NK-92 treated with Interleukin-12 subunit alpha and Interleukin-12 subunit beta, amount 100 ng/mL, for 24 hours (cell line): ENCODE data around the gene ACTRT3.

Source experiments
- DNase-seq: peaks from one replicate; lab custom pipeline; 2025; lab: John Stamatoyannopoulos, UW

ACTRT3 gene

GRCh38 chr3:169769287-169770181 lies at the start of gene ACTRT3:
Gene ACTRT3 (minus strand): TSS chr3:169769561. CDS start chr3:169769520, 41 bp downstream.
- no peak for DNase-seq

GRCh38 chr3:169818316-169818715 lies 49.0 kb upstream of the ACTRT3 start:
- no peak for DNase-seq

DNA sequence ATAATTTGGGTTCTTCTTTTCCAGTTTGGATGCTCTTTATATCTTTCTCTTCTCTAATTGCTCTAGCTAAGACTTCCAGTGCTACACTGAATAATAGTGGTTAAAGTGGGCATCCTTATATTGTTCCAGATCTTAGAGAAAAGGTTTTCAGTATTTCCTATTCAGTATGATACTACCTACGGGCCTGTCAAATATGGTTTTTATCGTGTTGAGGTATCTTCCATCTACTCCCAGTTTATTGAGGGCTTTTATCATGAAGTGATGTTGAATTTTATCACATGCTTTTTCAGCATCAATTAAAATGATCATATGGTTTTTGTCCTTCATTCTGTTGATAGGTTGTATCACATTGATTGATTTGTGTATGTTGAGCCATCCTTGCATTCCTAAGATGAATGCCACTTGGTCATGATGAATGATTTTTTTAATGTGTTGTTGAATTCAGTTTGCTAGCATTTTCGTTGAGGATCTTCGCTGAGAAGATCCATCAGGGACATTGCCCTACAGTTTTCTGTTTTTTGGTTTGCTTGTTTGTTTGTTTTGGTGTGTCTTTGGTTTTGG lies 46.3 kb upstream of the ACTRT3 start:
- no peak for DNase-seq

DNA sequence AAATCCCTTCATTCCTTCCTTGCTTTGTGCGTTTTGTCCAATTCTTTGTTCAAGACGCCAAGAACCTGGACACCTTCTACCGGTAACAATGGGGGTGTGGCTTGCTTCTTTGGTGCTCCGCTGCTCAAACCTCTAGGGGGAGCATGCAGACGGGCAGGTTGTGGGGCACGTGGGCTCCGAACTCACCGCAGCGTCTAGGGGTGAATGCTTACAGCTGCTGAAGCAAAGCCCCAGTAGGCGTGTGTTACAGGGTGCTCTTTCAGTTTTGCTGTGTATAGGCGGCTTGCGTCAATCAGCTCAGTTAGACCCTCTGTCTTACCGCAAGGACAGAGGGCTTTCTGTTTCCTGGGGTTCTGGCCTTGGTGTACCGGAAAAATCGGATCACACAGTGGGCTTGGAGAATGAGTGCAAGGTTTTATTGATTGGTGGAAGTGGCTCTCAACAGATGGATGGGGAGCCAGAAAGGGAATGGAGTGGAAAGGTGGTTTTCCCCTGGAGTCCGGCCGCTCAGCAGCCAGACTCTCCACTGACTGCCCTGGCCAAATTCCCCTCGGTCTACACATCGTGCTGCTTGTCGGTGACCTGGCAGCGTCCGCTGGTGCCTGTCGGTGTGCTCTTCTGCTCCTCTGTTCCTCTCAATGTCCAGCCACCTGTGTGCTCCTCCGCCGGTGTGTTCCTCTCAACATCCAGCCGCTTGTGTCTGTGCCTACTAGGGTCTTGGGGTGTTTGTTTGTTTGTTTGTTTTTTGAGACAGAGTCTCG lies 44.6 kb upstream of the ACTRT3 start:
- DNase-seq, result peak; percentile 44

DNA sequence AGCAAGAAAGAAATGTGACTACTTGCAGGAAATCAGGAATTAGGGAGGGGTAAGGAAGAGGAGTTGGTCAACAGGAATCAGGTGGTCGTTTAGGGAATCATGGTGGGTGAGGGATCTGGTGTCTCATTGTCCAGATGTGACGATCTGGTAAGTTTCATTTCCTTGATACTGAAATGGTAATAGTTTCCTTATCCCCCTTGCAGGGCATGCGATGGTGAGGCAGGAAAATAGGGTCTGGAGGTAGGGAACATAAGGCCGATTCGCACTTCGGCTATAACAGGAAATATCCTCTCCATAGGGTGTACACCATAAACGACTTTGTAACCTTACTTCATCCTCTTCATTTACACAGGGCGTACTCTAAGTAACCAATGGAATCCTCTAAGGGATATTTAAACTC lies 43.9 kb upstream of the ACTRT3 start:
- DNase-seq, result no peak

DNA sequence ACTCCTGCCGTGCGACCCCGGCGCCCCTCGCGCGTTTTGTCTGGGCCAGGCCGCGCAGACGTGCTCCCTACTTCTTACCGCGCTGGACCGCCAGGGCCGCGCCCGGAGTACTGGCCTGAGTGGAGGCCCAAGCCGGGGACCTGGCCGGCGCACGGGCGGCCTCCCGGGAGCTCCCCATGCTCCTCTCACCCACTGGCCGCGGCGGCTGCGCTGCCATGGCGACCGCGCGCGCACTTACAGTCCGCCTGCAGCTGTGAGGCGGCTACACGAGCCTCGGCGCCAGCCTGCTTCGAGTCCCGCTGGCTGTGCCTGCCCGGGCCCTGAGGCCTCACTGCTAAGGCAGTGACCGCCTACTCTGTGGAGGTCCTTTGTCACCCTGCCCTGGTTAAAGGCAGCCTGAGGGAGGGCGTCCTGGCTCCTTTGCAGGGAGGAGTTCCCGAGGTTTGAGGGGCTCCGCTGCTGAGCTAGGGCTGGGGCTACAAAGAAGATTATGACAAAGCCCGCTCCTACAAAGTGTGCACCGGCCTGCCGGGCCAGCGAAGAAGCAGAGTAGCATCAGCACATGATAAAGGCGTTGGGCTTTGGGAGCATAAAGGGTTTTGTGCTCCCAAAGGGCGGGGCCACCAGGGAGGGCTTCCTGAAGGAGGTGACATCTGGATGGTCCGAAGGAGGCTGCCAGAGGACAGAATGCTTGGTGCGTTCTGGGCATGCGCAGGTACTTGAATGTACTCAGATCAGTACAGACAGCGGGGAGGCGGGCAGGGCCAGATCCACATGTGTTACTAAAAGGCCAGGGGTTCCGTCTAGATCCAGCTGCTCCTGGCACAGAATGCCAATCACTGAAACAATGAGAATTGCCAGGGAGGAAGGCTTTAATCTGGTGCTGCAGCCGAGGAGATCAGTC lies 43.2 kb upstream of the ACTRT3 start, which contains the start of the genes LRRC34 and LRRIQ4:
LRRC34 (minus strand) TSS at position 573 of the 904 bp plus-strand sequence; CDS start at position 217, 356 bp downstream.
LRRIQ4 (plus strand) TSS at position 539 of the 904 bp plus-strand sequence. CDS start 9,052 bp downstream, outside the sequence.
- DNase-seq, result peak; percentile 74

GRCh38 chr3:169811631-169812331 lies 42.4 kb upstream of the ACTRT3 start:
- peak; percentile 43 for DNase-seq

- DNase-seq, result no peak
Observed at GRCh38 chr3:169809230-169809795, 40.0 kb upstream of the ACTRT3 start.

DNA sequence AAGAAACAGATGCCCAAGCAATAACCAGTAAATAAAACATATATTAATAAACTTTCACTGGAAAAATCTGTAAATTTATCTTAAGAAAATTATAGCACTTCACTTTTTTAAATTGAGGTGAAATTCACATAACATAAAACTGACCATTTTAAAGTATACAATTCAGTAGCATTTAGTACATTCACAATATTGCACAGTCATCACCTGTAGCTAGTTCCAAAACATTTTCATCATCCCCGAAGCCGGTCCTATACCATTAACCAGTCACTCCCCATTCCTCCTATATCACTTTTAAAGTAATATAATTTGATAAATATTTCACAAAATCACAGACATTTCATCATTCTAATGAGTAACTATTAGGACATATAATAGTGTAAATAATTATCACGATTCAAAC lies 35.3 kb upstream of the ACTRT3 start:
- no peak for DNase-seq

DNA sequence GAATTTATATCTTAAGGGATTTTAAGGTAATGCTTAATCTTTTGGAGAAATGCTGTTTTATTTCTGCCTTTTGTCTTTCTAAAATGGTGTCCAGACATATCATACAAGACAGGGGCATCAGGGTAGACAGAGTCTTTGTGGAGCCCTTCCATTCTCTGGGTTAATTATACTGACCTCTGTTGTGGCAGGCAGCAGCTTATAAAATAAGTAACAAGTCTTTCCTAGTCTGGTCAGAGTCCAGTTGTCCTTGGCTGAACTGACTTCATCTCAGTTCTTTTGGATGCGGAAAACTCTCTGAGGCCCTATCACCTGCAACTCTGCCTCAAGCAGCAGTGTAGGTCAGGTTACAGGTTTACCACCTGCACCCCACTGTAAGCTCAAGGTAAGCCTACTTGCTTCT lies 23.0 kb upstream of the ACTRT3 start:
- DNase-seq, result no peak

DNA sequence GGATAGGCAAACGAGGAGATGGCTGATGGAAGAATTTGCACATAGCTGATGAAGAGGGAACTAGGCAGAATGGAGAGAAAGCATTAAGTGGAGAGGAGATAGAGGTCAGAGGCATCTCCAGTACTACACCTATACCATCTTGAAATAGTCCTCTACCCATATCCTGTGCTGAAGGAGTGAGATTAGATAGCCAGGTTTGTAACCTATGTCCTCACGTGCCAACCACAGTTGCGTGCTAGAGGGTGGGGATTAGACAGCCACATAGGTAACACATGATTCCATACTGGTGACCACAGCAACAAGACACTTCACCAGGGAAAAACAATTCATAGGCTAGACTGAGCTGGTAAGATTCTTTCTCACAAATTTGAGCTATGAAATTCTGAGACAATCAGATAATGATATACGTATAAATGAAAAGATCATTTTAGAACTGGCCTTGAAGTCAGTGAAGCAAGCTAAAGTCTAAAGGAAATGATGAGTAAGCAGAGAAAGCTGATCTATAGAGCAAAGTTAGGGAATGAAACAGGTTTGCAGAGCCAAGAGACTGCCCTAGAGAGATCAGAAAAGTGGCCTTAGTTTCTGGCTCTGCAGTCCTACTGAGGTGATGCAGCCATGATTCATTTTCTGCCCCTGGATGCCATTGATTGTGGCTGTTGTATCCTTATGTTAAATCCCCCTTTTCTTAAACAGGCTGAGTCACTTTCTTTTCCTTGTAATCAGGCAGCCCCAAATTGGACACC lies 21.5 kb upstream of the ACTRT3 start:
- no peak for DNase-seq

DNA sequence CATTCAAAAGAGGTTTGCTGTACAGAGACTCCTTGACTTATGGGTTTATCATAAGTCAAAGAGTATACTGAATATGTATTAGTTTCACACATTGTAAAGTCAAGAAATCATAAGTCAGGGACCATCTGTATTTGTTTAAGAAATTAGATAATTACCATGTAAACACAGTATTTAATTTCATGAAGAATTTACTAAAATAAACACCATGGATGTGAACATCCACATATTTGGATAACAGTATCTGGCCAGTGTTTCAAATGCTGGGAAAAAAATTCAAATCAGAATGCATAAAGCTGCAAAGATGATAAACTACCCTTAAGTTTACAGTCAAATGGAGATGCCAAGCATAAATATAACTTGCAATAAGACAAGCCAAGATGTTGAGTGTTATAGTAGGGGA lies 20.9 kb upstream of the ACTRT3 start:
- no peak for DNase-seq

- no peak for DNase-seq
Observed at GRCh38 chr3:169787791-169788190, 18.4 kb upstream of the ACTRT3 start.

GRCh38 chr3:169787120-169787519 lies 17.8 kb upstream of the ACTRT3 start:
- DNase-seq, result no peak

- no peak for DNase-seq
Observed at GRCh38 chr3:169781209-169781855, 12.0 kb upstream of the ACTRT3 start.

- DNase-seq, result no peak
Observed at GRCh38 chr3:169780742-169781141, 11.4 kb upstream of the ACTRT3 start.

DNA sequence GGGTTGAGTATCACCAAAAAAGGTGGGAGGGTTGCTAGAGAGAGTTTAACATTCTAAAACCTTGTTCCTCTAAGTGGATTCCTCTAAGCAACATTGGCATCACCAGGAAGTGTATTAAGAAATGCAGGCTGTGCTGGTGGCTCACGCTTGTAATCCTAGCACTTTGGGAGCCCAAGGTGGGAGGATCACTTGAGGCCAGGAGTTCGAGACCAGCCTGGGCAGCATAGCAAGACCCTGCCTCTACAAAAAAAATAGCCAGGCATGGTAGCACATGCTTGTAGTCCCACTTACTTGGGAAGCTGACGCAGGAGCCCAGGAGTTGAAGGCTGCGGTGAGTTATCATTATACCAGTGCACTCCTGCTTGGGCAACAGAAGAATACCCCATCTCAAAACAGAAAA lies 8.5 kb upstream of the ACTRT3 start:
- DNase-seq, result no peak

GRCh38 chr3:169774186-169774585 lies 4.8 kb upstream of the ACTRT3 start:
- DNase-seq, result no peak
